DND-41 (cell line): ENCODE results near the gene ASB5.

Source experiments
- CTCF ChIP-seq: IDR thresholded peaks from 2 replicates; pipeline ENCODE4 v1.5.1; 2012; ENCODE audit warnings: borderline replicate concordance, low read length, moderate library complexity, mild to moderate bottlenecking; ENCODE audit not compliant: poor library complexity, severe bottlenecking; ENCODE audit errors: extremely low read depth
- EZH2 ChIP-seq: IDR thresholded peaks from 3 replicates; pipeline ENCODE4 v1.6.1; 2012; ENCODE audit warnings: borderline replicate concordance, low read depth, mild to moderate bottlenecking, moderate library complexity, low read length, inconsistent platforms; ENCODE audit not compliant: severe bottlenecking

- TF ChIP-seq CTCF, result no peak
- no peak for TF ChIP-seq EZH2
These were observed 40.8 kb upstream of the ASB5 start for GRCh38 chr4:176309772-176310171.
